ENCODE results near the gene WNT1.

- no peak for TF ChIP-seq SMARCE1 (IDR thresholded peaks at IDR 0.05)
- no peak for TF ChIP-seq CTCF (IDR thresholded peaks at IDR 0.05 in 2 of 3, conservative IDR thresholded peaks at IDR 0.05 in 1 of 3; ENCODE audit: insufficient read depth in 2 of 3, low read depth in 1 of 3, low read length in 3 of 3)
- TF ChIP-seq EP300 (IDR thresholded peaks at IDR 0.05; ENCODE audit: low read length) = no peak
- no peak for TF ChIP-seq ZFP36 (IDR thresholded peaks at IDR 0.05; ENCODE audit: low read depth, low read length, partially characterized antibody)
- no peak for TF ChIP-seq TAF7 (tag; IDR thresholded peaks at IDR 0.05)
- no peak for TF ChIP-seq BRF1 (IDR thresholded peaks at IDR 0.05; ENCODE audit: borderline replicate concordance, extremely low read depth, insufficient read length)
- no peak for TF ChIP-seq ZNF197 (CRISPR knock-in tag; IDR thresholded peaks at IDR 0.05; ENCODE audit: low read depth)
- no peak for TF ChIP-seq CEBPB (tag; IDR thresholded peaks at IDR 0.05)
- TF ChIP-seq USF1 (CRISPR knock-in tag; IDR thresholded peaks at IDR 0.05) = no peak
- TF ChIP-seq ELK1 (CRISPR knock-in tag; IDR thresholded peaks at IDR 0.05) = no peak
- no peak for TF ChIP-seq E4F1 (CRISPR knock-in tag; IDR thresholded peaks at IDR 0.05; ENCODE audit: borderline replicate concordance)
- TF ChIP-seq RFX5 (IDR thresholded peaks at IDR 0.05; ENCODE audit: low read depth, low read length) = no peak
Observed at GRCh38 chr12:49020441-49020840, 42.3 kb downstream of the WNT1 start.

All from K562 (cell line).